Stimulated activated CD8-positive, alpha-beta memory T cell treated with anti-CD3 and anti-CD28 coated beads, Interleukin-4, amount 100 ng/mL, for 48 hours (primary cell): ENCODE measurements around the gene CAND2.

Experiments
- DNase-seq: peaks from one replicate; pipeline ENCODE4 v3.0.0-alpha.2; 2020

The CAND2 gene

GRCh38 chr3:12807601-12808359 lies 11.3 kb downstream of the CAND2 start:
- no peak for DNase-seq

GRCh38 chr3:12808587-12808986 lies 12.1 kb downstream of the CAND2 start:
- no peak for DNase-seq

DNA sequence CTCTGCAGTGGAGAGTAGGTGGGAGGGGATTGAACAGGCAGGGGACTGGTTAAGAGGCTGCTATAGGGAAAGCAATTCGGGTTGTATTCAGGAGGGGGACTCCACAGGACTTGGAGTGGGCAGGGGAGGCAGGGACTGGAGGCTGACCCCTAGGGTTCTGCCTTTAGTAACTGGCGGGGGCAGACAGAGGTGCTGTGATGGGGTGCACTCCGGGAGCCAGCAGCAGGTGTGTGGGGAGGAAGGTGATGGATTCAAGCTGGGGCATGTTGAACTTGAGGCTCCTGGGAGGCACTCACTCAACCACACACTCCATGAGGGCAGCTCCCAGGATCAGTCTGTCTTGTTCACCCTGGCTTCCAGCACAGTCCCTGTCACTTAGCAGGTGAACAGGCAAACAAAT lies 12.5 kb downstream of the CAND2 start:
- no peak for DNase-seq

- DNase-seq = no peak
Observed at GRCh38 chr3:12809435-12809834, 13.0 kb downstream of the CAND2 start.

- DNase-seq = peak; percentile 98
Observed at GRCh38 chr3:12810013-12810780, 13.7 kb downstream of the CAND2 start.

DNA sequence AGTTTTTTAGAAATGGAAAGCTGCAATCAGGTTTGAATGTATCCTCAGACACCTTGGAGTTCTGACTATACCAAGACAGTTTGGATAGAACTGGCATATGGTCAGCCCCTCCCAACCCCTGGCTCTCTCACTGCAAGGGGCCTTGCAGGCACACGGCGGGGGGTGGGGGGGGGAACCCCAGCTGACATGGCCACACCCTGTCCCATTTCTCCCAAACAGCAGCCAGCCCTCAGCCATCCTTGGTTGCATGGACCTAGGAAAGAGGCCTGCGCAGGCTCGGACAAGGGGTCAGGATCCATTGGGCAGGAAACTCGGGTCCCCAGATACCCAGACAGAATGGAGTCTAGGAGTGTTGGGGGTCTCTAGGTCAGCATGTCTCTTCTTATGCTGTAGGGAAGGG lies 14.5 kb downstream of the CAND2 start:
- DNase-seq = no peak

DNA sequence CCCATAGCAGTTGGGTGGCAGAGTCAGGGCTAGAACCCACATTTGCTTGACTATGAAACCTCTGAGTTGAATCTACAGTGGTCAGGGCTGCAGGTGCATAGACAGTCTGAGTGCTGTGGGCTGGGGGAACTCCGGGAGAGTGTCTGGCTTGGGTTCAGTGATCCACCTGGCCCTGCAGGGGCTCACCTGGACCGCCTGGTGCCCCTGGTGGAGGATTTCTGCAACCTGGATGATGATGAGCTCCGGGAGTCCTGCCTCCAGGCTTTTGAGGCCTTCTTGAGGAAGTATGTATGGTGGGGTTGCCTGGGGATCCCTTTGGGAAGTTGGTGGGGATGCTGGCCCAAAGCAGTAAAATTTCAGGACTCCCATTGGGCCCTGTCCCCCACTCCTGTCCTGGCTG lies 16.3 kb downstream of the CAND2 start:
- no peak for DNase-seq

GRCh38 chr3:12813967-12814366 lies 17.5 kb downstream of the CAND2 start:
- DNase-seq = no peak

DNA sequence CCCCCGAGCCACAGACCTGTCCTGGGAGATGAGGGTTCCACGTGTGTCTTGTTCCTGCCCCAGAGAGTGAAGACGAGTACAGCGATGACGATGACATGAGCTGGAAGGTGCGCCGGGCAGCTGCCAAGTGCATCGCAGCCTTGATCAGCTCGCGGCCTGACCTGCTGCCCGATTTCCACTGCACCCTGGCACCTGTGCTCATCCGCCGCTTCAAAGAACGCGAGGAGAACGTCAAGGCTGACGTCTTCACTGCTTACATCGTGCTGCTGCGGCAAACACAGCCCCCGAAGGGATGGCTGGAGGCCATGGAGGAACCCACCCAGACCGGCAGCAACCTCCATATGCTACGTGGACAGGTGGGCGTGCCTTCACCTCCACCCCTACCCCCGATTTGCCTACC lies 18.6 kb downstream of the CAND2 start:
- DNase-seq = no peak

GRCh38 chr3:12815719-12816118 lies 19.2 kb downstream of the CAND2 start:
- no peak for DNase-seq

GRCh38 chr3:12816521-12817342 lies 20.3 kb downstream of the CAND2 start:
- DNase-seq = no peak

- DNase-seq = no peak
Observed at GRCh38 chr3:12817343-12817710, 20.8 kb downstream of the CAND2 start.

GRCh38 chr3:12818273-12818672 lies 21.8 kb downstream of the CAND2 start:
- no peak for DNase-seq

GRCh38 chr3:12818773-12819172 lies 22.3 kb downstream of the CAND2 start:
- DNase-seq = no peak

DNA sequence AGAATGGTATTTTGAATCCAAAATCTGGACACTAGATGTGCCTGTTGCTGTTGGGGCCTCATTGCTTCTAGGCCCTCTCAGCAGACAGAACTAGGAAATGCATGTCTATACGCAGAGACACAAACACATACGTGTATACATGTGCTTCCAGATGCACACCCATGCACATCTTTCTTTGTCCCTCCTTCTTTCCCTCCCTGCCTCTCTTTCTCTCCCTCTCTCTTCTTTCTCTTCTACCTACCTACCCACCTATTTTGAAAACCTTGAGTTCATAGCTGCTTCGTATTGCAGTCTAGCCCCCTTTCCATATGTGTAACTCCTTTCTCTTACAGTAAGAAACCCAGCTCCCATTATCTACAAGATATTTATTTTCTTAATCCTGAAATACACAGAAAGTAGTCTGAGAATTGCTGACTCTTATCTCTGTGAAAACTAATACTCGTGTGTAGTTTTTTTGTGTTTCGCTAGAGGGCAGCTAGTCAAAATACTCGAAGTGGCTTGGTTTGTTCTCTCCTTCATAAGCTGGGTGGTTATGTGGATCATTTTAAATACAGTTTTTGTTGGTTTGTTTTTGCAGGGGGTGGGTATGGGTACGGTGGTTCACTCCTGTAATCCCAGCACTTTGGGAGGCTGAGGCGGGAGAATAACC lies 26.4 kb downstream of the CAND2 start:
- DNase-seq = no peak

- DNase-seq = no peak
Observed at GRCh38 chr3:12824299-12824698, 27.8 kb downstream of the CAND2 start.

GRCh38 chr3:12825156-12825555 lies 28.7 kb downstream of the CAND2 start:
- no peak for DNase-seq

DNA sequence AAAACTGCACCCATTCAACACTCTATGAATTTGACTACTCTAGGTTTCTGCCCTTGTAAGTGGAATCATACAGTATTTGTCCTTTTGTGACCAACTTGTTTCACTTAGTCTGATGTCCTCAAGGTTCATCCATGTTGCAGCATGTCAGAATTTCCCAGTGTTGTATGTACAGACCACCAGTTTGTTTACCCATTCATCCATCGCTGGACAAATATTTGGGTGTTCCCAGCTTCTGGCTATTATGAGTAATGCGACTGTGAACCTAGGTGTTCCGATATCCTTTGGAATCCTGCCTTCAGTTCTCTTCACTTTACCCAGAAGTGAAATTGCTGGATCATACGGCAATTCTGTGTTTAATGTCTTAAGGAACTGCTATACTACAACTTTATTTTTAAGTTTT lies 32.3 kb downstream of the CAND2 start:
- no peak for DNase-seq

- no peak for DNase-seq
Observed at GRCh38 chr3:12829404-12829803, 32.9 kb downstream of the CAND2 start.

DNA sequence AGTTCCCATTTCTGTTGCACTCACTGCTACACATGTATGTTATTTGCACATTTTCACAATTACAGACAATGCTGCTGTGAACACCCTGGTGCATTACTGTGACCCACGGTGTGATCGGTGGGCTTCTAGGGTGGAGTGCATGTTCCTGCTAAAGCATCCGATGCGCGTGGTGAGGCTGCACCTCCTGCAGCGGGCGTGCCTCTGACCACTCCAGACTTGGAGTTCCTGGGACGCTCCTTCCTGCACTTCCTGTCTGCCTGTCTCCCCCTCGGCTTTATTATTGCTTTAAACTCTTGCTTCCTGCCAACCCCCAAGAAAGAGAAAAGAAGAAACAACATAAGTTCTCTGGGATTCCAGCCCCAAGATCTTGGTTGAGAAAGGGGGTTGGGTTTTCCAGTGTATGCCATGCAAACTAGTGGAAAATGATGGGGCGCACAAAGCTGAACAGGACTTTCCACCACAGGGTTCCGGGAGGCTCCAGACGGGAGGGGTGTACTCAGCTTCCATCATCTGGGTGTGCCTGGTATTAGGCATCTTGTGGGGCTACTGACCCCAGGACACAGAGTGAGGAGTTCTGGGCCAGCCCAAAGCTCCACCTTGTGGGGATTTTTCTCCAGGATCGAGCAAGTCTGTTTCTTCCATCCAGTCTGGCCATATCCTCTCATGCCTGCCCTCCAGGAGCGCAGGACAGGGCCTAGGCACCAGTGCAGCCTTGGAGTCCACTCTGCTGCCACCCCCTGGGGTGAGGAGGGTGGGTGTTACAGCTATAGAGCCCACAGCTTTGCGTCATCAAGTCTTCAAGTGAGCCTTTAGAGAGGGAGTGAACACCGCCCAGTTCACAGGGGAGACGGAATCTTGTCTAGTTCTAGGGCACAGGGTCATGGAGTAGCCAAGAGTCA lies 33.7 kb downstream of the CAND2 start:
- no peak for DNase-seq

DNA sequence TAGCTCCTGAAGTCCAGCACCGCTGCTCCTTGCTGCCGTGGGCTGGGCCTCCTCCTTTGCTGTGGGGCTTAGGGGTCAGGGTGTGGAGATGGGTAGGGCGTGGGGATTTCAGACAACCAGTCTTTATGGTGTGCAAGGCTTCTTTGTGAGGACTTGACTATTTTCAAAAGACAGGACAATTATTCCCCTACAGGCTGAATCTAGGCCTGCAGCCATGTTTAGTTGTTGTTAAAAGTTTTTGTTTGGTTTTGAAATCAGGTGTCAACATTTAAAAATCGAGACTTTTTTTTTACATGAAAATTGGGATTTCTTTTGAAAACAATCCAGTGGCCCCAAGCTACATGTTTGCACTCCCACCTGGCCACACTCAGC lies 34.3 kb downstream of the CAND2 start:
- DNase-seq = no peak

DNA sequence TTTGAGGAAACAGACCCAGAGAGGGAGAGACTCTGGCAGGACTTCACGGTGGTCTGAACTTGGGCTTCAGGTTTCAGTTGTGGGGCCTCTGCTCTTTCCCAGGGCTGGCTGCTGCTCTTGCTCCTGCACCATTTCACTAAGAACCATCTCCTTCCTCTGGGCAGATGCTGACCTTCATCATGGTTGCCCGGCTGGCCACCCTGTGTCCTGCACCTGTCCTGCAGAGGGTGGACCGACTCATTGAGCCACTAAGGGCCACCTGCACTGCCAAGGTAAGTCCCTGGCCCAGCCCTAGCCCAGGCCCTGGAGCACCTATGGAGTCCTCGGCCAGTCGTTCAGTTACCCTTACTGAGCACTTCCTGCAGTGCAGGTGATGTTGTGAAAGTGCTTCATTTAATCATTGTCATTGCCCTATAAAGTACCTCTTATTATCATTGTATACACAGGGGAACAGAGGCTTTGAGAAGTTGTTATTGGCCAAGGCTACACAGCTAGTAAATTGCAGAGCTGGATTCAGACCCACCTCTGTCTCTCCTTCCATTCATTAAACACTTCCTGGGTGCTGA lies 34.9 kb downstream of the CAND2 start:
- DNase-seq = no peak
